Astrocyte of the cerebellum (primary cell): Measurements from ENCODE around the gene IRX4.
"Not testable (repeated sequence)": the region's sequence is repeated elsewhere in the genome, so short reads cannot be mapped to it uniquely, and the experiment has no call there.

Experiments
- DNase-seq: peaks from one replicate; pipeline ENCODE4 v3.0.0-alpha.2; 2011; ENCODE audit warnings: low read depth
- H3K4me3 ChIP-seq: 2 replicates; pipeline ENCODE4 v1.5.1; 2011; ENCODE audit warnings: mild to moderate bottlenecking, low read depth, low read length, moderate library complexity
- CTCF ChIP-seq: IDR thresholded peaks from 2 replicates; pipeline ENCODE4 v1.5.1; 2012; ENCODE audit warnings: low read length, low read depth, moderate library complexity, mild to moderate bottlenecking; ENCODE audit errors: missing control alignments
- in situ Hi-C: cut with HindIII; loops from 2 replicates; pipeline ENCODE4 v1.10.0; 2017; ENCODE audit warnings: low sequenced_read_pairs

Gene IRX4

GRCh38 chr5:1875843-1876659 lies 6.7 kb downstream of the IRX4 start:
- no peak for DNase-seq
- no peak for TF ChIP-seq CTCF
- H3K4me3 ChIP-seq: no peak overlapping the region
- in situ Hi-C loops: no loop called here

- no peak for TF ChIP-seq CTCF
- H3K4me3 ChIP-seq: no peak overlapping the region
- no peak for DNase-seq
- in situ Hi-C loops: no loop called here
Observed at GRCh38 chr5:1875281-1875842, 7.4 kb downstream of the IRX4 start.

GRCh38 chr5:1874771-1875220 lies 7.9 kb downstream of the IRX4 start:
- no peak overlapping the region for H3K4me3 ChIP-seq
- no peak for TF ChIP-seq CTCF
- in situ Hi-C loops: no loop called here
- DNase-seq: no peak

GRCh38 chr5:1874348-1874747 lies 8.4 kb downstream of the IRX4 start:
- H3K4me3 ChIP-seq: no peak overlapping the region
- TF ChIP-seq CTCF: no peak
- in situ Hi-C loops: no loop called here
- no peak for DNase-seq

- no peak for TF ChIP-seq CTCF
- H3K4me3 ChIP-seq: no peak overlapping the region
- DNase-seq: no peak
- in situ Hi-C loops: no loop called here
Observed at GRCh38 chr5:1873243-1873959, 9.3 kb downstream of the IRX4 start.

GRCh38 chr5:1871441-1871840 lies 11.3 kb downstream of the IRX4 start:
- H3K4me3 ChIP-seq: no peak overlapping the region
- TF ChIP-seq CTCF: no peak
- no peak for DNase-seq
- in situ Hi-C loops: no loop called here

GRCh38 chr5:1870435-1871272 lies 12.1 kb downstream of the IRX4 start:
- H3K4me3 ChIP-seq, DNase-seq, in situ Hi-C loops: not testable (repeated sequence)
